Progenitor cell of endocrine pancreas (in vitro differentiated cells): ENCODE results near the gene HRG. TPM values are rescaled to one million over a fixed set of nuclear protein-coding genes. Genes with fewer than 3 reads are reported as not detected.

Experiments
- DNase-seq: peaks from one replicate; pipeline ENCODE4 v3.0.0; 2021; ENCODE audit warnings: low spot score; ENCODE audit not compliant: unreplicated experiment
- H3K27ac Mint-ChIP-seq: 2 replicates; pipeline ENCODE4 v1.8.0; 2021; ENCODE audit warnings: mild to moderate bottlenecking, moderate library complexity, mixed read lengths
- H3K27me3 Mint-ChIP-seq: 2 replicates; pipeline ENCODE4 v1.8.0; 2021; ENCODE audit warnings: mixed read lengths
- H3K36me3 Mint-ChIP-seq: 2 replicates; pipeline ENCODE4 v1.8.0; 2022; ENCODE audit warnings: mixed read lengths; ENCODE audit not compliant: insufficient read depth
- H3K4me1 Mint-ChIP-seq: 2 replicates; pipeline ENCODE4 v1.8.0; 2021; ENCODE audit warnings: low read depth, mixed read lengths
- H3K4me3 Mint-ChIP-seq: 2 replicates; pipeline ENCODE4 v1.8.0; 2021; ENCODE audit warnings: low read depth, mild to moderate bottlenecking, moderate library complexity, mixed read lengths
- H3K9me3 Mint-ChIP-seq: 2 replicates; pipeline ENCODE4 v1.8.0; 2021; ENCODE audit warnings: low read depth, mixed read lengths
- total RNA-seq: library from RNA; stranded (reverse); gene quantifications from 2 replicates; pipeline ENCODE4 v1.2.1, GENCODE V29; 2021
- TF ChIP-seq, protein P1 (sequence below): fragments of 200-600 bp; sonication (generic); IDR thresholded peaks from one replicate; pipeline ENCODE4 v1.5.0; 2021; ENCODE audit warnings: antibody characterized with exemption, mild to moderate bottlenecking; ENCODE audit not compliant: unreplicated experiment

The HRG gene
- total RNA-seq, 1 donor from 2014 or later = not detected

DNA sequence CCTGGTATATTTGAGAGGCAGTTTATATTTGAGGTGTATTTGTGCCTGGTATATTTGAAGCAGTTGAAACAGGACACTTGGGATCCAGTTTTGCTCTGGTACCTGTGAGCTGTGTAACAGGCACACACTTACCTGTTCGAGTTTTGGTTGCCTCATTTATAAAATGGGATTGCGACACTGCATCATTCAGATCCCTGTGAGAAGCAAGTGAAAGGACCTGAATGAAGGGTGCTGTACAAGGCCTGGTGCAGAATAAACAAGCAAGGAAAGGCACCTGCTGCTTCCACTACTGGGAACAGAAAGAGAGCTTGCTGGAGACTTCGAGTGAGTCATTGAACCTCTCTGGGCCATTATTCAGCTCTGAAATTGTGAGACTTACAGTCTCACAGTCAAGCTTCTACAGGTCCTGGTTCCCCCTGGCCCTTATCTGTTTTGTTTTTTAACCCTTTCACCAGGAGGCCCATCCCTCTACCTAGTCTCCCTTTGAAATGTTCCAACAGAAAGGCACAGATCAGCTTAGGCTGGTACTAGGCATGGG lies 14.1 kb upstream of the HRG start:
- DNase-seq = no peak
- no peak overlapping the region for H3K27ac Mint-ChIP-seq
- H3K9me3 Mint-ChIP-seq = no peaks in the 10 kb centered on the region
- TF ChIP-seq, protein P1, sequence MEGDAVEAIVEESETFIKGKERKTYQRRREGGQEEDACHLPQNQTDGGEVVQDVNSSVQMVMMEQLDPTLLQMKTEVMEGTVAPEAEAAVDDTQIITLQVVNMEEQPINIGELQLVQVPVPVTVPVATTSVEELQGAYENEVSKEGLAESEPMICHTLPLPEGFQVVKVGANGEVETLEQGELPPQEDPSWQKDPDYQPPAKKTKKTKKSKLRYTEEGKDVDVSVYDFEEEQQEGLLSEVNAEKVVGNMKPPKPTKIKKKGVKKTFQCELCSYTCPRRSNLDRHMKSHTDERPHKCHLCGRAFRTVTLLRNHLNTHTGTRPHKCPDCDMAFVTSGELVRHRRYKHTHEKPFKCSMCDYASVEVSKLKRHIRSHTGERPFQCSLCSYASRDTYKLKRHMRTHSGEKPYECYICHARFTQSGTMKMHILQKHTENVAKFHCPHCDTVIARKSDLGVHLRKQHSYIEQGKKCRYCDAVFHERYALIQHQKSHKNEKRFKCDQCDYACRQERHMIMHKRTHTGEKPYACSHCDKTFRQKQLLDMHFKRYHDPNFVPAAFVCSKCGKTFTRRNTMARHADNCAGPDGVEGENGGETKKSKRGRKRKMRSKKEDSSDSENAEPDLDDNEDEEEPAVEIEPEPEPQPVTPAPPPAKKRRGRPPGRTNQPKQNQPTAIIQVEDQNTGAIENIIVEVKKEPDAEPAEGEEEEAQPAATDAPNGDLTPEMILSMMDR = no peak
- no peaks in the 10 kb centered on the region for H3K36me3 Mint-ChIP-seq
- peaks cover 10% of the 10 kb centered on the region for H3K27me3 Mint-ChIP-seq
- H3K4me1 Mint-ChIP-seq = no peaks in the 10 kb centered on the region
- no peak overlapping the region for H3K4me3 Mint-ChIP-seq

DNA sequence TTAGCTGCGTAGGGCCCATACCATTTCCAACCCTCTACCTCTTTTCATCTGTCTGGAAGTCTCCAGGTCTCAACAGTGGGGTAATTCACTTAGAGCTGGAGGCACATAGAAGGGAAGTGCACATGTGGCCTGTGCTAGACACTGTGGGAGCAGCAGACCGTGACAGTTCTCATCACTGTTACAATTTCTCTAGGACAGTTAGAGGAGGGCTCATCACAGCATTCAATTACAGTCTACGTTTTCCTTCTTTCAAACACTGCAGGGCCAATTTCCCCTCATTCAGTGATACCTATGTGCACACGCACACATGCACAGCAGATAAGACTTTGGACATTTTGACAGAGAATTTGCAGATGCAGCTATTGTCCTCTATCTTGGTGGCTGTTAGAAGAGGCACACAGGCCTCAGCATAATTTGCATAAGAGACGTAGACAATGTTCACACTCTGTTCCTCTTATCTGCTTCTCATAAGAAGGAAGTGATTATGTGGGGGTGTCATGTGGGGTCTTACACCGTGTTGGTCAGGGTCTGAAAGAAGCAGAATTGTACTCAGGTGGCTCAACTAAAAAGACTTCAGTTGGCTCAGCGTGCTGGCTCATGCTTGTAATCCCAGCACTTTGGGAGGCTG lies 12.6 kb upstream of the HRG start:
- DNase-seq = no peak
- peaks cover 13% of the 10 kb centered on the region for H3K27me3 Mint-ChIP-seq

DNA sequence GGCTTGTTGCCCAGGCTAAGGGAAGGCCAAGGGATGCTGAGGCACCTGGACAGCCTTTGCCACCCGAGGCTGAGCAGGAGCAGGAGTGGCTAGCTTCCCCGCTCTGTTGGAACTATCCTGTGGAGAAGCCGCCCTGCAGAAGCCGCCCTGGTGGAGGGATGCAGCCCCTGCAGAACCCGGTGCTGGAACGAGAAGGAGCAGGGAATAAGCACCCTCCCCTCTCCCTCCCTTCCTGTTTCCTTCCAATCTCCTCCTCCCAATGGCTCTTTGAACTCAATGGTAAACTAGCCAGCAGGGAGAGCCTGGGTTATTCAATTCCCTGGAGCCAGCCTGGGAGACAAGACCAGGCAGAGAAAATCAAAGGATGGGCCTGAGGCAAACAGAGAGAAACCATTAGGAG lies 11.8 kb upstream of the HRG start:
- Mint-ChIP-seq H3K27me3 (peaks cover 15% of the 10 kb centered on the region), H3K36me3 (no peaks in the 10 kb centered on the region), H3K9me3 (peaks cover 10% of the 10 kb centered on the region), H3K4me1 (no peaks in the 10 kb centered on the region), H3K4me3 (no peak overlapping the region), H3K27ac (no peak overlapping the region)
- DNase-seq = no peak
- TF ChIP-seq, protein P1 = peak; percentile 17

More for the DNA sequence above, 12.6 kb upstream of the HRG start:
- Mint-ChIP-seq H3K4me1 (no peaks in the 10 kb centered on the region), H3K9me3 (peaks cover 3% of the 10 kb centered on the region), H3K4me3 (no peak overlapping the region), H3K27ac (no peak overlapping the region), H3K36me3 (no peaks in the 10 kb centered on the region)
- TF ChIP-seq, protein P1 = no peak

DNA sequence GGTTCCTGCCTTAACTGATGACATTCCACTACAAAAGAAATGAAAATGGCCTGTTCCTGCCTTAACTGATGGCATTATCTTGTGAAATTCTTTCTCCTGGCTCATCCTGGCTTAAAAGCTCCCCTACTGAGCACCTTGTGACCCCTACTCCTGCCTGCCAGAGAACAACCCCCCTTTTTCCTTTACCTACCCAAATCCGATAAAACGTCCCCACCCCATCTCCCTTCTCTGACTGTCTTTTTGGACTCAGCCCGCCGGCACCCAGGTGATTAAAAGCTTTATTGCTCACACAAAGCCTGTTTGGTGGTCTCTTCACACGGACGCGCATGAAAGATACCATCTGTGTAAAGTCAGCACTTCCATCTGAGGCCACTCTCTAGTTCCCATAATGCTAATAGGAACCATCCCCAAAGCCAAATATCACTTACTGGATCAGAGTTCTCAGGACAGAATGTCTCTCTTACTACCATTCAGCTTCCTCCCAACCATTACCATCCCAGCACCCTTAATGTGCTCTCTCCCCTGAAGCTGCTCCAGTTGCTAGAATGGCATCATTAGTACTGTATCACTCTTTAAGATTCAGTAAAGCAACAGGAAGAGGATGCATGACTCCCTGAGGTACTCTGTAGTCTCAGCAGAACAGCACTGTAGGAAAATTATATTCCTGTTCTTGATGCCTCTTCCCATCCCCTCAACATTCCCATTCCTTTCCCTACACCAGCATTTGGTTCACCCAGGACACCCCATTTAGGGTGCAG lies 2.3 kb upstream of the HRG start:
- Mint-ChIP-seq H3K27me3 (peaks cover 22% of the 10 kb centered on the region), H3K4me1 (peaks cover 26% of the 10 kb centered on the region), H3K27ac (no peak overlapping the region), H3K4me3 (no peak overlapping the region), H3K36me3 (no peaks in the 10 kb centered on the region), H3K9me3 (peaks cover 4% of the 10 kb centered on the region)
- no peak for DNase-seq
- TF ChIP-seq, protein P1 = no peak

DNA sequence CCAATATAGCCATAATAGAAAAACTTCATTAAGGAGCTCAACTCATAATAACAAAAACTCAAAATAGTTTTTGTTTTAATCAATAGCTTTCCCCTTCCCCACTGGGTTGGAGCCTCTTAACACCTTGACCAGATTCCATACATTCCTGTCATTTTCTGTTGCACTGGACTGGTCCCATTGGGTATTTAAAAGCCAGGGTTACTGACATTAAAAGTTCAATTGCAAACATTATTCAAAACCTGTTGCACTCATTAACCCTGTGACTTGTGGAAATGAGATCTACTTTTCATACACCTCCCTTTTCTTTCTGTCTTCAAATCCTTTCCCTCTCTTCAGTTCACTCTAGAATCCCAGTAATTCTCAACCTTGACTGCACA lies 1.7 kb upstream of the HRG start:
- Mint-ChIP-seq H3K9me3 (no peaks in the 10 kb centered on the region), H3K36me3 (no peaks in the 10 kb centered on the region), H3K4me1 (peaks cover 26% of the 10 kb centered on the region), H3K27ac (no peak overlapping the region), H3K4me3 (no peak overlapping the region), H3K27me3 (peaks cover 22% of the 10 kb centered on the region)
- no peak for DNase-seq
- TF ChIP-seq, protein P1 = no peak
